HG02759 (cell line): ENCODE measurements around the gene GLT6D1.
"Not testable (repeated sequence)": the region's sequence is repeated elsewhere in the genome, so short reads cannot be mapped to it uniquely, and the experiment has no call there.

ENCODE experiments used
- ATAC-seq: cut with Tn5 transposase; IDR thresholded peaks from one replicate; pipeline ENCODE4 v1.9.1; 2021; ENCODE audit warnings: mild to moderate bottlenecking, moderate library complexity; ENCODE audit not compliant: unreplicated experiment

The GLT6D1 gene, protein sequence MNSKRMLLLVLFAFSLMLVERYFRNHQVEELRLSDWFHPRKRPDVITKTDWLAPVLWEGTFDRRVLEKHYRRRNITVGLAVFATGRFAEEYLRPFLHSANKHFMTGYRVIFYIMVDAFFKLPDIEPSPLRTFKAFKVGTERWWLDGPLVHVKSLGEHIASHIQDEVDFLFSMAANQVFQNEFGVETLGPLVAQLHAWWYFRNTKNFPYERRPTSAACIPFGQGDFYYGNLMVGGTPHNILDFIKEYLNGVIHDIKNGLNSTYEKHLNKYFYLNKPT

GRCh38 chr9:135639196-135639595 is at the start of gene GLT6D1:
Gene GLT6D1 (minus strand): TSS chr9:135639540. CDS start chr9:135639187, 353 bp downstream.
- ATAC-seq: no peak

GRCh38 chr9:135689011-135689410 is 49.7 kb upstream of the GLT6D1 start:
- ATAC-seq: no peak

DNA sequence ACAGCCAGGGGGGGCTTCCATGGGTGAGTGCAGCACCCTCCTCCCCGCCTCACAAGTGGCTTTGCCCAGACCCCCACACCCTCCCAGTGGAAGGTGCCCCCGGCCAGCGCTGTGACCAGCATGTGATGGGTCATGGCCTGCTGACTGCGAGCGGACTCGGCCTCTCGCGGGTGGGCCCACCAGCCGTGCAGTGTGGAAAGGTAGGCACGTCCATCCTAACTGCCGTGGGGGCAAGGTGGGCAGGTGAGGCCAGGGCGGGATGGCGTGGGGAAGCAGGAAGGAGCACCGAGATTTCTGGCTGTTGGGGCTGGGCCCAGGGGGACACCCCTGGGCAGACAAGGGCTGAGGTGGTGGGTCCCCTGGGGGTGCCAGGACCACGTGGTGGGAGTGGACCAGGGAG is 47.9 kb upstream of the GLT6D1 start:
- no peak for ATAC-seq

DNA sequence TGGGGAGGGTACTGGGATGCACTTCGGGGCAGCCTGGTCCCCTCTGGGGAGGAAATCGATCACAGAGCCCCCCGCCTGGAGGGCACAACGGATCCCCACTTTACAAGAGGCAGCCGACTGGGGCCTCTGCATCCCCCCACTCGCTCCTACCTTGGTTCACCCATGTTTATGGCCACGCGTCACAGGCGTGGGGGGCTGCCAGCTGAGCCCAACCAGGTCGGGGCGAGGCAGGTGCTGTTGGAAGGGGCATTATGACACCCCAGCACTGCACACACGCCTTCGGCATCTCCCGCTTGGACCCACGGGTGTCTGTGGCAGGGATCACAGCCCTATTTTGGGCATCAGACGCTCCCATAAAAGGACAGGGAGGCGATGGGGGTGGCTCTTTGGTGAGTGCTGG is 45.4 kb upstream of the GLT6D1 start:
- no peak for ATAC-seq

- ATAC-seq: no peak
Measured at GRCh38 chr9:135683401-135684034, 44.2 kb upstream of the GLT6D1 start.

GRCh38 chr9:135681161-135681560 is 41.8 kb upstream of the GLT6D1 start:
- ATAC-seq: no peak

GRCh38 chr9:135680056-135680455 is 40.7 kb upstream of the GLT6D1 start:
- ATAC-seq: no peak

DNA sequence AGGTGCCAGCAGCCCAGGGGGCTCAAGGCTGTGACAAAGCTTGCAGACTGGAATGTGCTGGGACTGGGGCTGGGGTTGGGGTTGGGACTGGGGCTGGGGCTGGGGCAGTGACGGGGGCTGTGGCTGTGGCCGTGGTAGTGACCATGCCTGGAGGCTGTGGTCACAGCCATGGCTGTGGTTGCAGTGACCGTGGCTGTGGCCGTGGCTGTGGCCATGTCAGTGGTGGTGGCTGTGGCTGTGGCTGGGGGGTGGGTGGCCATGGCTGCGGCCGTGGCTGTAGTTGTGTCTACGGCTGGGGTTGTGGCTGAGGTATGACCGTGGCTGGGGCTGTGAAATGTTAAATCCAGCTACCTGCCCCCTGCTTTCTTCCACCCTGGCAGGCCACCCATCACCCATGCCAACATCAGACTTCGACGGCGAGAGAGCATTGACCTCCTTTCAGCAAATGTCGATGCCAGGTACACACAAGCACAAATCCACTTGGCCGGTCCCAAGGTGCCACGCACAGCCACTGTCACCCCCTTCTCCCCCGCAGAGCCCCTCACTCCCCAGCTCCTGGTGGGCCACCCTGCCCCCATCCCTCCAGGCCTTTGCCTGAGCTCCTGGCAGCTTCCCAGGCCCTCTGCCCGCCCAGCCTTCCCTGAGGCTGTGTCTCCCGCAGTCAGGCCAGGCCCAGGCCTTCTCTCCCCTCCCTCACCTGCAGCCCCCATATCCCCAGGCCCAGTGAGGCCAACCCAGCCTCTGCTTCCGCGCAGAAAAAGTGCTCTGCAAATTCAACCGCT is 39.1 kb upstream of the GLT6D1 start:
- ATAC-seq: no peak

GRCh38 chr9:135677641-135678168 is 38.4 kb upstream of the GLT6D1 start:
- ATAC-seq: no peak

DNA sequence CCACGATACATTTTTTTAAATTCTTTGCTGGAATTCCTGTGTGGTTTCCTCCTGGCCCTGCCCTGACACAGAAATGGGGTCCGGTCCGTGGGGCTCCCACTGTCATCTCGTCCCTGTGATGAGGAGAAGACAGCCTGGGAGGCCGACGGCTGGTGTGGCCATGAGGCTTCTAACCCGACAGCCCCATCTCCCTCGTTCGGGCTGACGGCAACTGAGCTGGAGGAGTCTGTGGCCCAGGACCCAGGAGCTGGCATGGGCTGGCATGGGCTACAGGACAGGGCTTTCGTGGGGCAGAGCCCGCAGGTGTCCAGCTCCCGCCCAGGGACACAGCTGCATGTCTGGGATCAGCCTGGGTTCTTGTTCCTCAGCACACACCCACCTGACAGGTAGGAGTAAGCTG is 37.6 kb upstream of the GLT6D1 start:
- no peak for ATAC-seq

DNA sequence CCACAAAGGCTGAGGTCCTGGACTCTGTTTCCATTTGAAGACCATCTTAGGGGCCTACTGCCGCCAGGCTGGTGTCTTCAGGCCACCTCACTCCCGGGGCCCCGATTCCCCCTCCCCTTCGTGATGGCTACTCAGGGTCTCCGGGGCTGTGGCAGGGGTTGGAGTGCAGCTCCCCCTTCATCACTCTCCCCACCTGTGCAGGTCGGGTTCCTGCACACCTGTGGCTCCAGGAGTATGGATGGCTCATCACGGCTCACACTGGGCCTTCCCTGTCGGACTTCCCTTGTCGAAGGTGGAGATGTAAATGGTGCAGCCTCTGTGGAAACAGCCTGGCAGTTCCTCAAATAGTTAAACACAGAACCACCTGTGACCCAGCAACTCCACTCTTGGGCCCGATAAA is 35.6 kb upstream of the GLT6D1 start:
- no peak for ATAC-seq

DNA sequence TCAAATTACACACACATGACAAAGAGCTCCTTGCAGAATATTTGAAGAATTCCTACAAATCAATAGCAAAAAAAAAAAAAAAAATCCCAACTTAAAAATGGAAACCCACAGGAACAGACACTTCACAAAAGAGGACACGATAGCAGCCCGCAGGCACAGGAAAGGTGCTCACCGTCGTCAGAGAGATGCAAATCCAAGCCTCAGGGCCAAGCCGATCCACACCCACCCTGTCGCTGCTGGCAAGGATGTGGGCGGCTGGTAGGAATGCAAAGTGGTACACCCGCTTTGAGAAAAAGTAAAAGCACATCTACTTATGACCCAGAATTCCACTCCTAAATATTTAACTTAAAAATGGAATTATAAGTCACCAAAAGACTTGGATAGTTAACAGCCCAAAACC is 34.6 kb upstream of the GLT6D1 start:
- no peak for ATAC-seq

GRCh38 chr9:135672786-135673185 is 33.4 kb upstream of the GLT6D1 start:
- not testable (repeated sequence) for ATAC-seq

GRCh38 chr9:135671591-135672041 is 32.3 kb upstream of the GLT6D1 start:
- no peak for ATAC-seq

- no peak for ATAC-seq
Measured at GRCh38 chr9:135670721-135671590, 31.6 kb upstream of the GLT6D1 start.

DNA sequence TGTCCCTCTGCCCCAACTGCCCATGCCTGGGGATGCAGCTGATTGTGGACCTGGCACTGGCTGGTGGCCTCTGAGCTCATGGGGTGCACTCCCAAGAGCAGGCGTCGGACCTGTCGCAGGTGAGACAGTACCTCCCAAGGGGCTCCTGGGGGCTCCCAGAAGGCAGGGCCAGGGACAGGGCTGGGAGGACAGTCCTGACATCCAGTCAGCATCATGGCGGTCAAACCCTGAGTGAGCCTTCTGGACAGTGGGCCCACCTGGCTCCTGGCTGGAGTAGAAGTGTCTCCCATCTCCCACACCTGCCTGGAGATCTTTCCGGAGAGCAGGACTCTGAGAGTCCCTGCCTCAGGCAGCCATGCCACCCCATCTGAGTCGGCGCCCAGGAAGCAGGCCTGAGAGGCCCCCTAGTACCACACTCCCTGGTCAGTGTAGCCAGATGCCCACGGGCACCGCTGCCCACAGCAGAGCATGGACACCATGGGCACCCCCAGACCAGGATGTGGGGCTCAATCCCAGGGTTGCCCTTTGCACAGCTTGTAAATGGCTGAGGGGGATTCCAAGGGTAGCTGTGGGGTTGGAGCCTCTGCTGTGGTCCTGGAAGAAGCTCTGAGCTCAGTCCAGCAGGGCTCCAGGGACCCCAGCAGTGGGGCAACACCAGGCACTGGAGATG is 30.4 kb upstream of the GLT6D1 start:
- no peak for ATAC-seq

GRCh38 chr9:135669018-135669417 is 29.7 kb upstream of the GLT6D1 start:
- ATAC-seq: not testable (repeated sequence)

DNA sequence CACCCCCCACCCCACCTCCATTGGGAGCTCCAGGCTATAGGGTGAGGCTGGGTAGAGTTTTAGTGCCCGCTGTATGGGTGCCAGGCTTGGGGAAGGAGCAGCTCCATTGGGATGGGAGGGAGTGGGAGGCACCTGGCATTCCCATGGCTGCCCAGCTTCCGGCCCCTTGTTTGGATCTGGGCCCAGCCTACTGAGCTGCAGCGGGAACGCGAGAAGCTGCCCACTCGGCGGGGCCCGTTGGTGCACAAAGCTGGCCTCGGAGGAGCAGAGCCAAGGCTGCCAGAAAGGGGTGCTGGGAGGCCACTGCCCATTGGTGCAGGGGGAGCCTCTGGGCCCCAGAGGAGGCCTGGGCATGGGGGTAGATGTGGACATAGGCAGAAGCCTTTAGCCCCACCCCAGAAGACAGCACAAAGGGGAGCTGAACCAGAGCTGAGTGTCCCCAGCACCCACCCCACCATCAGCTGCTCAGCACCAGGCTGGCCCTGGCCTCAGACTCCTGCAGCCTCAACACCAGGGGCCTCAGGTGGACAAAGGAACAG is 28.2 kb upstream of the GLT6D1 start:
- ATAC-seq: no peak

- no peak for ATAC-seq
Measured at GRCh38 chr9:135666534-135667462, 27.5 kb upstream of the GLT6D1 start.
